ENCODE data around the gene TTC12. TPM values are rescaled to one million over a fixed set of nuclear protein-coding genes. Genes with fewer than 3 reads are reported as not detected.

TTC12 gene
- total and polyA plus RNA-seq, 2 of the 4 experiments (the other 2 are of a cell fraction), result 10.0 to 14.7 TPM

DNA sequence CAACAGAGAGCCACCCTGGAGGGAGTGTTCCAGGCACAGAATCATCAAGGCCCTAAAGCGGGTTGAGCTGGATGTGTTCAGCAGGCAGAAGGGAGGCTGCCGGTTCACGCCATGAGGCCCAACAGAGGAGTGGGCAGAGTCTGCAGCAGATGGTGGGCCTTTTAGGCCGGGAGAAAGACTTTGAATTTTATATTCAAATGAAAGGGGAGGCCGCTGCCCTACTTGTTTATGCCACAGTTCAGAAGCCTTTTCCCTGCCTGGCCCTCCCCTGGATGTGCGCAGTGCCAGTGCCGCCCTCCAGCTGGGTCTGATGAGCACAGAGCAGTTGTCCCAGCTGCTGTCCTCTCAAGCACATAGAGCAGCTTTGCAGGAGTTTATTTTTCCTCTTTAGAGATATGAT lies 46.9 kb upstream of the TTC12 start:
- no peak overlapping the region for H2BK120ac ChIP-seq (ENCODE audit: low read depth, low read length)
- H3K4me1 ChIP-seq (ENCODE audit: control insufficient read depth, insufficient read depth, low read length), result no peaks in the 10 kb centered on the region
- H2AK9ac ChIP-seq (replicated peaks; ENCODE audit: low read depth, low read length, poor library complexity), result peak overlapping the region; percentile 21
- no peak overlapping the region for H4K91ac ChIP-seq (ENCODE audit: insufficient read depth, low read depth, low read length)
- H3K56ac ChIP-seq (ENCODE audit: extremely low read depth, insufficient read depth, low read length), result no peak overlapping the region
- DNase-seq (no peak), ATAC-seq (ENCODE audit: low read depth) (no peak)
- H2AFZ ChIP-seq (replicated peaks; ENCODE audit: low read length, poor library complexity), result no peak overlapping the region
- no peak overlapping the region for H3K4ac ChIP-seq (ENCODE audit: low read depth, low read length)
- dilution Hi-C loops (cut with HindIII; ENCODE audit: low sequenced_read_pairs, unreplicated experiment), result no loop called here
- H3K9me1 ChIP-seq (ENCODE audit: insufficient read depth, low read length), result no peaks in the 10 kb centered on the region
- H2BK20ac ChIP-seq (ENCODE audit: low read depth, low read length), result no peak overlapping the region
- no peak overlapping the region for H3K14ac ChIP-seq (replicated peaks; ENCODE audit: low read depth, low read length)
- no peak overlapping the region for H4K8ac ChIP-seq (ENCODE audit: low read depth in 2 of 2, low read length in 2 of 2)
- no peak for TF ChIP-seq MAFK (IDR thresholded peaks at IDR 0.05; ENCODE audit: low read depth, low read length)
- TF ChIP-seq, protein P1, sequence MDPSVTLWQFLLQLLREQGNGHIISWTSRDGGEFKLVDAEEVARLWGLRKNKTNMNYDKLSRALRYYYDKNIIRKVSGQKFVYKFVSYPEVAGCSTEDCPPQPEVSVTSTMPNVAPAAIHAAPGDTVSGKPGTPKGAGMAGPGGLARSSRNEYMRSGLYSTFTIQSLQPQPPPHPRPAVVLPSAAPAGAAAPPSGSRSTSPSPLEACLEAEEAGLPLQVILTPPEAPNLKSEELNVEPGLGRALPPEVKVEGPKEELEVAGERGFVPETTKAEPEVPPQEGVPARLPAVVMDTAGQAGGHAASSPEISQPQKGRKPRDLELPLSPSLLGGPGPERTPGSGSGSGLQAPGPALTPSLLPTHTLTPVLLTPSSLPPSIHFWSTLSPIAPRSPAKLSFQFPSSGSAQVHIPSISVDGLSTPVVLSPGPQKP (IDR thresholded peaks at IDR 0.05; ENCODE audit: borderline replicate concordance, low read depth, low read length), result no peak
- no peak overlapping the region for H2BK5ac ChIP-seq (ENCODE audit: low read depth, low read length, poor library complexity, severe bottlenecking)
- H3K9me3 ChIP-seq (ENCODE audit: control insufficient read depth, insufficient read depth, low read length), result no peaks in the 10 kb centered on the region
- H3K27me3 ChIP-seq (ENCODE audit: control insufficient read depth, insufficient read depth, low read length), result no peaks in the 10 kb centered on the region; the same call in 1 of the 2 replicates
- intact Hi-C loops (cut with micrococcal nuclease), result no loop called here
- H3K9ac ChIP-seq (ENCODE audit: low read depth, low read length), result no peak overlapping the region
- WGBS, 2 experiments (ENCODE audit: extremely low coverage in 2 of 2, insufficient read length in 1 of 2), result 55% methylated on average over 4 of the region's 7 CpGs; no CpG with 5 or more reads in 1 of the 2 experiments
- ChIA-PET POLR2A (ENCODE audit: unreplicated experiment) (no interaction called here), CTCF (no interaction called here)
- no TSS peak for BruUV-seq (replicated peaks)
- H3K4me3 ChIP-seq (ENCODE audit: insufficient read depth, low read depth, low read length), result no peak overlapping the region
- H3K23ac ChIP-seq (ENCODE audit: low read depth, low read length), result no peak overlapping the region
- no peaks in the 10 kb centered on the region; the same call in 1 of the 2 replicates for H4K20me1 ChIP-seq (ENCODE audit: insufficient read depth, low read length)
- no peaks in the 10 kb centered on the region for H3K79me1 ChIP-seq (ENCODE audit: low read depth in 1 of 2, low read length in 2 of 2)
- no peak overlapping the region for H3K4me2 ChIP-seq (ENCODE audit: low read depth, low read length)
- H2AK5ac ChIP-seq (ENCODE audit: low read depth, low read length), result no peak overlapping the region
- H3K36me3 ChIP-seq (ENCODE audit: control insufficient read depth, insufficient read depth, low read length), result no peaks in the 10 kb centered on the region
- in situ Hi-C loops (cut with MboI; ENCODE audit: low sequenced_read_pairs), result no loop called here
- H3K27ac ChIP-seq (ENCODE audit: insufficient read depth, low read length), result no peak overlapping the region
- H3K18ac ChIP-seq (ENCODE audit: low read depth, low read length), result no peak overlapping the region
- no peak overlapping the region for H2BK15ac ChIP-seq (ENCODE audit: low read depth, low read length)
- H4K5ac ChIP-seq (ENCODE audit: low read depth, low read length), result no peak overlapping the region

Data from IMR-90 (cell line).